Measurements from ENCODE around the gene ZNF451. TPM values are rescaled to one million over a fixed set of nuclear protein-coding genes. Genes with fewer than 3 reads are reported as not detected.
"Not testable (repeated sequence)": the region's sequence is repeated elsewhere in the genome, so short reads cannot be mapped to it uniquely, and the experiment has no call there.

The ZNF451 gene
- total RNA-seq: 52.4 and 73.3 TPM in 2 replicates

GRCh38 chr6:57089687-57090457 lies at the start of gene ZNF451:
Gene ZNF451, plus strand, starts transcription at chr6:57090188. Its CDS starts 66 bp downstream, at chr6:57090254.
- DNase-seq (ENCODE audit: low read depth): peak; percentile 85

GRCh38 chr6:57044061-57044460 lies 45.9 kb upstream of the ZNF451 start:
- DNase-seq (ENCODE audit: low read depth): not testable (repeated sequence)

GRCh38 chr6:57044568-57044967 lies 45.4 kb upstream of the ZNF451 start:
- no peak for DNase-seq (ENCODE audit: low read depth)

- DNase-seq (ENCODE audit: low read depth): peak; percentile 75
Observed at GRCh38 chr6:57046332-57047256, 43.4 kb upstream of the ZNF451 start, which contains the start of gene KIAA1586. Gene KIAA1586, plus strand, starts transcription at chr6:57046693. Its CDS starts 63 bp downstream, at chr6:57046756.

- DNase-seq (ENCODE audit: low read depth): not testable (repeated sequence)
Observed at GRCh38 chr6:57047257-57047585, 42.8 kb upstream of the ZNF451 start.

- not testable (repeated sequence) for DNase-seq (ENCODE audit: low read depth)
Observed at GRCh38 chr6:57047859-57048258, 42.1 kb upstream of the ZNF451 start.

- DNase-seq (ENCODE audit: low read depth): no peak
Observed at GRCh38 chr6:57048577-57048976, 41.4 kb upstream of the ZNF451 start.

GRCh38 chr6:57063847-57064246 lies 26.1 kb upstream of the ZNF451 start:
- no peak for DNase-seq (ENCODE audit: low read depth)

- no peak for DNase-seq (ENCODE audit: low read depth)
Observed at GRCh38 chr6:57064809-57065208, 25.2 kb upstream of the ZNF451 start.

- DNase-seq (ENCODE audit: low read depth): no peak
Observed at GRCh38 chr6:57068061-57068460, 21.9 kb upstream of the ZNF451 start.

GRCh38 chr6:57069228-57069627 lies 20.8 kb upstream of the ZNF451 start:
- no peak for DNase-seq (ENCODE audit: low read depth)

- no peak for DNase-seq (ENCODE audit: low read depth)
Observed at GRCh38 chr6:57069920-57070331, 20.1 kb upstream of the ZNF451 start.

GRCh38 chr6:57072108-57072507 lies 17.9 kb upstream of the ZNF451 start:
- DNase-seq (ENCODE audit: low read depth): no peak

- no peak for DNase-seq (ENCODE audit: low read depth)
Observed at GRCh38 chr6:57074383-57074782, 15.6 kb upstream of the ZNF451 start.

GRCh38 chr6:57075092-57075491 lies 14.9 kb upstream of the ZNF451 start:
- no peak for DNase-seq (ENCODE audit: low read depth)

GRCh38 chr6:57078531-57079207 lies 11.3 kb upstream of the ZNF451 start:
- DNase-seq (ENCODE audit: low read depth): no peak

GRCh38 chr6:57085471-57085870 lies 4.5 kb upstream of the ZNF451 start:
- no peak for DNase-seq (ENCODE audit: low read depth)

GRCh38 chr6:57086843-57087242 lies 3.1 kb upstream of the ZNF451 start:
- DNase-seq (ENCODE audit: low read depth): no peak

- no peak for DNase-seq (ENCODE audit: low read depth)
Observed at GRCh38 chr6:57087916-57088315, 2.1 kb upstream of the ZNF451 start.

GRCh38 chr6:57089265-57089664 lies 723 bp upstream of the ZNF451 start:
- DNase-seq (ENCODE audit: low read depth): no peak

GRCh38 chr6:57090458-57091067 lies 575 bp downstream of the ZNF451 start:
- not testable (repeated sequence) for DNase-seq (ENCODE audit: low read depth)

- DNase-seq (ENCODE audit: low read depth): not testable (repeated sequence)
Observed at GRCh38 chr6:57091375-57091774, 1.4 kb downstream of the ZNF451 start.
